Measurements from ENCODE around the gene STK39.

DNA sequence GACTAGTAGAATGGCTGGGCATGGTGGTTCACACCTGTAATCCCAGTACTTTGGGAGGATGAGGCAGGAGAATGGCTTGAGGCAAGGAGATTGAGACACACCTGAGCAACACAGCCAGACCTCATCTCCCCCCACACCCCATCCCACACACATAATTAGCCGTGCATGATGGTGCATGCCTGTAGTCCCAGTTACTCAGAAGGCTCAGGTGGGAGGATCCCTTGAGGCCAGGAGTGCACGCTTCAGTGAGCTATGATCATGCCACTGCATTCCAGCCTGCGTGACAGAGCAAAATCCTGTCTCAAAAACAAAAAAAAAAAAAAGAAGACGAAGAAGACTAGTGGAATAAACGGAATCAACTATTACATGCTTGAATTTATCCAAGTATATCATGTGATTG is 150.0 kb downstream of the STK39 start:
- TF ChIP-seq, protein P1, sequence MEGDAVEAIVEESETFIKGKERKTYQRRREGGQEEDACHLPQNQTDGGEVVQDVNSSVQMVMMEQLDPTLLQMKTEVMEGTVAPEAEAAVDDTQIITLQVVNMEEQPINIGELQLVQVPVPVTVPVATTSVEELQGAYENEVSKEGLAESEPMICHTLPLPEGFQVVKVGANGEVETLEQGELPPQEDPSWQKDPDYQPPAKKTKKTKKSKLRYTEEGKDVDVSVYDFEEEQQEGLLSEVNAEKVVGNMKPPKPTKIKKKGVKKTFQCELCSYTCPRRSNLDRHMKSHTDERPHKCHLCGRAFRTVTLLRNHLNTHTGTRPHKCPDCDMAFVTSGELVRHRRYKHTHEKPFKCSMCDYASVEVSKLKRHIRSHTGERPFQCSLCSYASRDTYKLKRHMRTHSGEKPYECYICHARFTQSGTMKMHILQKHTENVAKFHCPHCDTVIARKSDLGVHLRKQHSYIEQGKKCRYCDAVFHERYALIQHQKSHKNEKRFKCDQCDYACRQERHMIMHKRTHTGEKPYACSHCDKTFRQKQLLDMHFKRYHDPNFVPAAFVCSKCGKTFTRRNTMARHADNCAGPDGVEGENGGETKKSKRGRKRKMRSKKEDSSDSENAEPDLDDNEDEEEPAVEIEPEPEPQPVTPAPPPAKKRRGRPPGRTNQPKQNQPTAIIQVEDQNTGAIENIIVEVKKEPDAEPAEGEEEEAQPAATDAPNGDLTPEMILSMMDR (IDR thresholded peaks at IDR 0.05): no peak
- no peak for TF ChIP-seq POLR2A (IDR thresholded peaks at IDR 0.05)
